RWPE1 (cell line): ENCODE measurements around the gene CALB2.

Source experiments
- CTCF ChIA-PET: fragments of 350-600 bp; sonication (Branson Sonifier 250); formaldehyde crosslinking; extraction: SDS; loops from one replicate; lab custom pipeline; 2021; lab: Yijun Ruan, JAX
- POLR2A ChIA-PET: fragments of 400-600 bp; formaldehyde crosslinking; extraction: SDS; loops from one replicate; lab custom pipeline; 2020; ENCODE audit warnings: antibody characterized with exemption; ENCODE audit not compliant: low non-redundant PET; lab: Yijun Ruan, JAX
- DNase-seq: peaks from one replicate; pipeline ENCODE4 v3.0.0; 2012; ENCODE audit warnings: low spot score
- H3K27ac ChIP-seq: fragments of 450-650 bp; 2 replicates; pipeline ENCODE4 v1.5.1; 2017
- CTCF ChIP-seq: fragments of 450-650 bp; conservative IDR thresholded peaks from 2 replicates; pipeline ENCODE4 v1.5.1; 2017; ENCODE audit warnings: low read depth, mild to moderate bottlenecking

CALB2 gene

GRCh38 chr16:71365021-71365420 lies 6.5 kb downstream of the CALB2 start:
- ChIA-PET CTCF (interaction anchor here (0.7 kb wide), 1 partner anchor 48 kb away, joined by 3 read pairs; no protein-coding TSS in a partner anchor), POLR2A (no interaction called here)
- H3K27ac ChIP-seq, result no peak overlapping the region
- no peak for DNase-seq
- TF ChIP-seq CTCF, result no peak

- no peak overlapping the region for H3K27ac ChIP-seq
- CTCF ChIA-PET, result interaction anchor here (0.6 to 0.9 kb wide), 2 partner anchors 30 to 64 kb away, joined by 3 read pairs; no protein-coding TSS in a partner anchor
- POLR2A ChIA-PET, result no interaction called here
- DNase-seq, result peak; percentile 41
- peak; percentile 26 for TF ChIP-seq CTCF
These were observed 8.9 kb downstream of the CALB2 start for GRCh38 chr16:71367241-71367976.

GRCh38 chr16:71368958-71369357 lies 10.4 kb downstream of the CALB2 start:
- POLR2A ChIA-PET, result no interaction called here

GRCh38 chr16:71369494-71369893 lies 11.0 kb downstream of the CALB2 start:
- DNase-seq, result no peak
- ChIA-PET CTCF (interaction anchor here (0.8 kb wide), 1 partner anchor 58 kb away, joined by 3 read pairs; no protein-coding TSS in a partner anchor), POLR2A (no interaction called here)
- no peak for TF ChIP-seq CTCF
- H3K27ac ChIP-seq, result no peak overlapping the region

More at GRCh38 chr16:71368958-71369357, 10.4 kb downstream of the CALB2 start:
- no peak overlapping the region for H3K27ac ChIP-seq
- DNase-seq, result no peak
- CTCF ChIA-PET, result interaction anchor here (0.8 kb wide), 1 partner anchor 57 kb away, joined by 3 read pairs; no protein-coding TSS in a partner anchor
- TF ChIP-seq CTCF, result no peak

- CTCF ChIA-PET, result no interaction called here
- TF ChIP-seq CTCF, result no peak
- POLR2A ChIA-PET, result no interaction called here
- H3K27ac ChIP-seq, result no peak overlapping the region
- DNase-seq, result no peak
These were observed 12.7 kb downstream of the CALB2 start for GRCh38 chr16:71371237-71371636.

- H3K27ac ChIP-seq, result no peak overlapping the region
- ChIA-PET POLR2A (no interaction called here), CTCF (no interaction called here)
- TF ChIP-seq CTCF, result no peak
- no peak for DNase-seq
These were observed 14.6 kb downstream of the CALB2 start for GRCh38 chr16:71373073-71373472.
